Colon (tissue), 2 donors: ENCODE measurements around the gene ISM1.

Experiments
- FAIRE-seq: peaks from 2 replicates; lab custom pipeline; 2012; peaks lifted over from hg19 to GRCh38; lab: Jason Lieb, UNC
- donor health status: control.
- donor health status: control.

The ISM1 gene

DNA sequence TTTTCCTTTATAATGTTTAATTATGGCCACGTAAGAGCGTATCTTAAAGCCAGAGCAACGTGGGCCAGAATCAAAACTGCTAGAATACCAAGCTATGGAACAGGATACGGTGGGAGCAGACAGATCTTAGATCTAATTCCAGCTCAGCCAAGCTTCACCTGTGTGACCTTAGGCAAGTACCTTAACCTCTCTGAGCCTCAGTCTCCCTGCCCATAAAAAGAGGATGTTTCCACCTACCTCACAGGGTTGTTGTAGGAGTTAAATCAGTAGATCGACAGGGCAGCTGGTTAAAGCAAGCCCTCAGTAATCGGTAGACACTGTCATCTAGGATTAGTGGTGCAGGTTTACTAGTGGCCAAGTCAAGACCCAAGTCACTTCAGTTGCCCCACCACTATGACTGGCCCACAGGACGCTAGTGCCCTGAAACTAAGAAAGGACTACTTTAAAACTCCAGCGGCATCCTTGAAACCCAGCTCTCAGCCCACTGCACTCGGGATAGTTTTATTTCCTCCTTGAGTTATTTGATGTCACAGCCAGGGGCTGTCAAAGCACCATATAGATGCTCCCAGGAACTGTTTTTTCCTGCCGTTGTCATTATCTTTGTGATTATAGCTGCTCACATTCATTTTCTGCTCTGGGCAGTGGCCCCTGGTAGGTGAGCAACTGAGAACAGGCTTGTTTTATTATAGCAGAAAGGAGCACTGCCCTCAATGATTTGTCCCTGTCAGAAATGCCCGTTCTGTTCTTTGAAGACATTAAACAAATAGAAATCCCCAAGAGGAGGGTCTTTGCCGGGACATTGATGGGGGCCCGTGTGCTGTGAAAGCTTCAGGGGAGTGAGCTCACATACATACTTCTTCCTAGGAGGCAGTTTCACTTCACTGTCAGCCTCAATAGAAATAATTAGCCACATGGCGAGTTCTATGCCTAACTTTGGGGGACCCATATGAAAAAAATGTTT is 63.1 kb downstream of the ISM1 start:
- FAIRE-seq, result no peak

DNA sequence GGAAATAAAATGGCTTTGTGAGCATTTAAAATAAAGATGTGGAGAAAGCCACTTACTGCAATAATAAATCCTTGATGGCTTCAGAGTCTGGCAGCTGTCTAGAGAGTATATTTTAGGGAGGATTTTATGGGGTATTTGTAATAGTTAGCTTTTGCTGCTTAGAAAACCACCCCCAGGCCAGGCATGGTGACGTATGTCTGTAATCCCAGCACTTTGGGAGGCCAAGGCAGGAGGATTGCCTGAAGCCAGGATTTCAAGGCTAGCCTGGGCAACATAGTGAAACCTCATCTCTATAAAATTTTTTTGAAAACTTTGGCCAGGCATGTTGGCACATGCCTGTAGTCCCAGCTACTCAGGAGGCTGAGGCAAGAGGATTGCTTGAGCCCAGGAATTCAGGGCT is 63.8 kb downstream of the ISM1 start:
- FAIRE-seq, result no peak

DNA sequence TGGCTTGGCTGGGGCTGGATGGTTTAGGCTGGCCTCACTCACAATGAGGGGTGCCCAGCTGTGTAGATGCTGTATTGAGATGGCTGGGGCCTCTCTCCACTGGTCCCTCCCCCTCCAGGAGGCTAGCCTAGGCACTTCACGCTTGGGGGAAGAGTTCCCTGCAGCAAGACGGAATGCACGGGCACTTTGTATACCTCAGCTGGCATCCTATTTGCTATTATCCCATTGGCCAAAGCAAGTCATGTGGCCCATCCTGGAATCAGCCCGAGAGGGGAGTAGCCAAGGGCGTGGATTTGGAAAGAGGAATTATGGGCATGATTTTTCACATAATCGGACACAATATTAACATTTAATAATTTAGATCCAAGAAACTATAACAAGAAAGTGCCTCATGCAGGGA is 64.3 kb downstream of the ISM1 start:
- FAIRE-seq, result no peak

DNA sequence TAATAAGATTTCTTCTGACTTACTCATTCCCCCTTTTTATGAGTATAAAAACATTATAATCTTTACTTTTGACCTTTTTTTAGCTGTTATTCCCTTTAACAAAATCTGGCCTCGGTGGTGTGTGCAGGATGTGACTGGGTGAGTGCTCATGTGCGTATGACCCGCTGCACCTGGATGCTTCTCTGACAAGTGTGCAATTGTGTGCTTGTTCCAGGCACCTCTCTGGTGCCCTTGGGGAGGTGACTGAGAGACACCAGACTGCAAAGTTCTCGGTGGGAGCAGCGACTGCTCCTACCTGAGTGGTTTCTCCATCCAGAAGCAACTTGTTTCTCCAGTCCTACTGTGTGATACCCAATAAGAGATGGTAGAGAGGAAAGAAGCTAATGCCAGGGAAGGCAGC is 65.0 kb downstream of the ISM1 start:
- FAIRE-seq, result no peak

DNA sequence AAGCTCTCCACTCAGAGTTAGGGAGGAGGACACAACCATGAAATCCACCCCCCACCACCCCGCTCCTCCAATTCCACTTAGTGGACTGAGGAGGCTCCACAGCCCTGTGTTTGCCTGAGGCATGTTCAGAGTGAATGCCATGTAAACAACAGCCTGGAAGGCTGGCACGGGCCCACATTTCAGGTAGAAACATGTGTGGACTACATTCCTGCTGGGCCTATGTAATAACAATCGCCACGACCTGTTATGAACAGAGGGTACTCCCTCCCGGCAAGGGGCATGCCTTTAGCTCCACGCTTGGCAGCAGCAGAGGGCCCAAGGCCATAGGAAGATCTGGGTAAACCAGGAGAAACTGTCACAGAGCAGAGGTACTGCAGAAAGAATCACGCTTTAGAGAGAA is 65.5 kb downstream of the ISM1 start:
- FAIRE-seq, result no peak

DNA sequence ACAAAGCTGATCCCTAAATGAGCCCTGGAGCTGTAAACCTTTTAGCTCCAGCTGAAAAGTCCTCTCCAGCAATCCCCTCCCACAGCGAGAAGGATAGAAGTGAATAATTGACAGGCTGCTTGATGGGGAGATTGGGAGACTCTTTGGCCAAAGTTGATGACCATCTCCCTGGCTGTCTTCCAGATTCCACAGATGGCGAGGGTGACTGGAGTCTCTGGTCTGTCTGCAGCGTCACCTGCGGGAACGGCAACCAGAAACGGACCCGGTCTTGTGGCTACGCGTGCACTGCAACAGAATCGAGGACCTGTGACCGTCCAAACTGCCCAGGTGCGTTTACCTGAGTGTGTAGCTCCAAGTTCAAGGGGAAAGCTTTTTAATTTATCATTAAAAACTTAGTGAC is 67.3 kb downstream of the ISM1 start:
- FAIRE-seq, result no peak

DNA sequence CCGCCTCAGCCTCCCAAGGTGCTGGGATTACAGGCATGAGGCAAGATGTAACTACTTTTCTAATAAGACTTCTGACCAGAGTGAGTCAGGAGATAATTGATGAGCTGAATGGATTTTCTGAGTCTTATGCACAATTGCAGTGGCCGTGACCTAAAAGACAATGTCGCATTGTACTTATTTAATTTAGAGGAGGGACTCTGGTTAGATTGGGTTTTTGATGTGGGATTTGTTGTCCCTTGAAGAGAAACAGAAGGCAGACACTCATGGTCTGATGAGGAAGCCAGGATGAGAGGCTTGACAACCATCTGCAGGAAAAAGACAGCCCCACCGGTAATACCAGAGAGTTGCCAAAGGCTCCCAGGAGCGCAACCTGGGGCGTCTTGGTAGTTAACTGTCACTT is 68.0 kb downstream of the ISM1 start:
- no peak for FAIRE-seq

DNA sequence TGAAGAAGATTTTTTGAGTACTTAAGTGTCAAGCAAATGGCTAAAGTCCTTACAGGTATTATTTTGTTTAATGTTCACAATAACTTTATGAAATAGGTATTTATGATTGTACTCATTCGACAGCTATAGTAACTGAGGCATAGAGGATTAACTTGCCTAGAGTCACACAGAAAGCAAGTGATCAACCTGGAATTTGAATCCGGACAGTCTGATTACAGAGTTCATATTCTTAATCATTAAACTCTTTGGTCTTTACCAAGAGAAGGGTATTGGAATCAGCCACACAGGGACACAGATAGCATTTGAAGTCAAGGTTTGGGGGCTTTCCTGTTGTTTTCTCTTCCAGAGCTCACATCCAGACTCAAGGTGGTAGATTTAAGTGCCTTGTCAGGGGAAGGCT is 69.7 kb downstream of the ISM1 start:
- FAIRE-seq, result no peak

DNA sequence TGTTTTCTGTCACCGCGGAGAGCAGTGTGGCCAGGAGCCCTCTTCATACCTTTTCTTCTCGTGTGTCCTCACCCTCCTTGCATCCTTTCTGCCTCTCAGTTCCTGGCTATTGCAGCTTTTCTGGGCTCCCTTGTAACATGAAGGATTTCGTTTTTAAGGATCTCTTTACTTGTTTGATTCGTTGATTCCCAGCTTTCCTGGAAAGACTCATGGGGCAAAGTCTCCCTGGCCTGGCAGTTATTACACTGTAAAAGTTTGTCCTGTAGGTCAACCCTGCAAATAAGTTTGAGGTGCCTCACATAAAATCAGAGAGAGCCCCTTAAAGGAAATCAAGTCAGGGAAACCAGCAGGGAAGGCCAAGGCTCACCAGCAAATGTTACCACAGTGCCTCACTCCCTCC is 70.1 kb downstream of the ISM1 start:
- FAIRE-seq, result no peak

DNA sequence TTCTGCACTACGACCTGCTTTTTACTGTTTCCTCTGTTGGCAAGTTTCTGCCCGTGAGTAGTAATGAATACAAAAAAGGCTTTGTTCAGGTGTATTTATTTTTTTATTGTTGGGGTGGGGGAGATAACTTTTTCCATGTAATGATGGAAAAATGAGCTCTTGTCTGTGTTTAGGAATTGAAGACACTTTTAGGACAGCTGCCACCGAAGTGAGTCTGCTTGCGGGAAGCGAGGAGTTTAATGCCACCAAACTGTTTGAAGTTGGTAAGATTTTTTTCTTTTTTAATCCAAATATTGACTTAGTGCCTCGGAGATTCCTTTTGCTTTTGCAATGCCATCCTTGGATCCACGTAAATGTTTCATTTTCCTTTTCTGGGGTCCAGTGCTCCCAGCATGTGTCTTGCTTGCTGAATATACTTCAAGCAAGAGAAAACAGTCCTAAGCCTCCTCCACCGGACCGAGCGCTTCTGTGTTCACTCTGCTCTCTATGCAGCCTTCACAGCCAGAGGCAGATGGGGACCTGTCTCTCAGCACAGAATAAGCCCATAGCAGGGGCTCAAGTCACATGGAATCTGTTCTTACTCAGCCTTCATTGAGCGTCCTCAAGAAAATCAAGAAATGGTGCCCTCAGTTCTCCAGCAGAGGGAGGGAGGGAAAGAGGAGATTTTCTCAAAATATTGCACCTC is 71.3 kb downstream of the ISM1 start:
- FAIRE-seq, result no peak

DNA sequence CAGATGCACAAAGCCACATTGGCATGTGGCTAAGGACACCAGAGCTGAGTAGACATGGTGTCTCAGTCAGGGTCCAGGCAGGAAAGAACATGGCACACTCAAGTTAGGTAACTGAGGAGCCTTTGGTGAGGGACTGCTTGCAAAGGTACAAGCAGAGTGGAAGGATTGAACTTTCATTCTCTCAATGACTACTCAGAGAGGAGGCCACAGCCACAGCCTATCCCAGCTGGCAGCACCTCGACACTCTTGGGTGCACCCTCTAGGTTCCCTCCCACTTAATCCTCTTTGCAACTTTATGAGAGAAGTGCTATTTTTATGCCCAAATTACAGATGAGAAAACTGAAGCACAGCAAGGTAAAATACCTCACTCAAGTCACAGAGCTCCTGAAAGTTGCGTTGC is 73.4 kb downstream of the ISM1 start:
- FAIRE-seq, result no peak

DNA sequence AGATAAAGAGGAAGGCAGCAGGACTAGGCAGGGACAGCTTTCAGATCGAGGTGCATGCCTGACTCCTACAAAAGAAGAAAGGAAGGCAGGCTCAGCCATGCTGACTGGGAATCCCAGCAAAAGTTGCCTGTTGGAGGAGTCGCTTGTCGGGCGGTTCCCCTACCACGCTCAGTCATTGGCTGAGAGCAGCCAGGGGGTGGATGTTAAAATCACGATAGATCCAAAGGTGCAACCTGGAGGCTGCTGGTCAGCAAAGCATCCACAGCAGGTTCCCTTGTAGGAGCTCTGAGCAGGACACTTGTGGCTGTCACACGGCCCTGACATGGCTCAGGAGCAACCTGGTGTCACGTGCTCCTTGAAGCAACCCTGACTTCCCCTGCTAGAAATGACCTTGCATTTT is 74.6 kb downstream of the ISM1 start:
- no peak for FAIRE-seq

DNA sequence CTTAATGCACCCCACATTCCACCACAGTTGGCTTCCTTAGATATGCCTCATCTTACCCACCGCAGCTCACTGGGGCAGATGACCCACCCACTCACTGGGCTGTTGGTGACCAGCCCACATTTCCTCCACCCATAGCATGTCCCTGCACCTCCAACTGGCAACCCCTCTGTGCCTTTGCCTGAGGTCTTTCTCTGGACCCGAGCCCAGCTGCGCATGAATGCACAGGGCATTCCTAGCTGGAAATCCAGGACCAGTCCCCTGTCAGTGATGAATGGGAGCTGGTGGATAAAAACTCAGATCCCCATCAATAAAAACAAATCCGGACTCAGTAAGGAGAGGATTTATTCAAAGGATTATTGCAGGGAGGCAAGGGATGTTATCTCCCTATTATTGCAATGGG is 75.0 kb downstream of the ISM1 start:
- no peak for FAIRE-seq

DNA sequence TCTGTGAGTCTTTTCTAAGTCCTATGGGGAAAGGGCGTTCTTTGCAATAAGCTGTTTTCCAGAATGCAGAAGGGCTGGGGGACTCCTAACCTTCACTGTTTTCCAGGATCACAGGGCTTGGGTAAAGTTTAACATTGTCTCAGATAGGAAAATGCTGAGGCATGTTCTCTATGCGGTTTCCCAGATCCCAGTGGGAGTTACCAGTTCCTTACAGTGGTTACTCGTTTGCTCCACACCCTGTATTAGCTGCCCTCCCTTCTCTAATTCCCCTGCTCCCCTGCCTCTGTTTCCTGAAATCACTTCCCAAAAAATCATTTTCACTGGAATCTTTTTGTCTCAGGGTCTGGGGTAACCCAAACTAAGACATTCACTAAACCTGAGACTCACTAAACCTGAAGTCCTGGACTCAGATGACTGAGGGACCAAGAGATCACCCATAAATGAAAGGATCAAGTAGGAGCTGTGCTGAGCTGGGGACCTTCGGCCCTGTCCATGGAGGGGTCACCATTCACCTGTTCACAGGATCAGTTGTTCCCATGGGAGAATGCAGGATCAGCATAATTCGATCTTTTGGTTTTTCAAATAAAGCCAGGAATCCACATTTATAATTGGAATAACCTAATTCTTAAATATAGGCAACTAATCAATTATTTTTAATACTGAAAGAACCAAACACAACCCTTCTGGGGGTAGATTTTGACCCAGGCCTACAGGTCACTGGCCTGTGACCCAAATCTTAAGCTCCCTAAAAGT is 76.2 kb downstream of the ISM1 start:
- FAIRE-seq, result no peak

DNA sequence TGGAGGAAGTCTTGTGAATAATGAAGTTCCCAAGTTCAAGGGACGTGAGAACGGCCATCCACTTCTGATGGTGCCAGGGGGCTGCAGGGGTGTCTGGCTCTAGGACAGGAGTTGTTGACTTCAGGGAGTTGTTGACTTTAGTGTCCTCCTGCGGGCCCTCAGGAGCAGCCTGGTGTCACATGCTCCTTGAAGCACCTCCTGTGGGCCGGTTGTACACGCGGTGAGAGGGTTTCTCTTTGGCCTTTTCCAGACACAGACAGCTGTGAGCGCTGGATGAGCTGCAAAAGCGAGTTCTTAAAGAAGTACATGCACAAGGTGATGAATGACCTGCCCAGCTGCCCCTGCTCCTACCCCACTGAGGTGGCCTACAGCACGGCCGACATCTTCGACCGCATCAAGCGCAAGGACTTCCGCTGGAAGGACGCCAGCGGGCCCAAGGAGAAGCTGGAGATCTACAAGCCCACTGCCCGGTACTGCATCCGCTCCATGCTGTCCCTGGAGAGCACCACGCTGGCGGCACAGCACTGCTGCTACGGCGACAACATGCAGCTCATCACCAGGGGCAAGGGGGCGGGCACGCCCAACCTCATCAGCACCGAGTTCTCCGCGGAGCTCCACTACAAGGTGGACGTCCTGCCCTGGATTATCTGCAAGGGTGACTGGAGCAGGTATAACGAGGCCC is 77.8 kb downstream of the ISM1 start:
- FAIRE-seq, result no peak

DNA sequence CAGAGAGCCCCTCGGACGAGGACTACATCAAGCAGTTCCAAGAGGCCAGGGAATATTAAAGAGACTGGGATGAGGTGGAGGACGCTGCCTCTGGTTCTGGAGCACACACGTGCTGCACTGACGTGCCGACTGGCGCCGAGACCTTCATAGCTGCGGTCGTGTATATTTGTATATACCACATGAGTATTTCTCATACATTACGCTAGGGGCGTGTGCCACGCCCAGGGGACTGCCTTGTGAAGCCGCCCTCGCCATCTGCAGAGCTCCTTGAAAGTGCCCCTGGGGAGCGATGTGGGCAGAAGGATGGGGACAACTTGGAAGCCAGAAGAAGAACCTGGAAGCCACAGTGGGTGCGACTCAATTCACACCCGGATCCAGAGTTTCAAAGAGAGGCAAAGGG is 78.3 kb downstream of the ISM1 start:
- FAIRE-seq, result no peak

DNA sequence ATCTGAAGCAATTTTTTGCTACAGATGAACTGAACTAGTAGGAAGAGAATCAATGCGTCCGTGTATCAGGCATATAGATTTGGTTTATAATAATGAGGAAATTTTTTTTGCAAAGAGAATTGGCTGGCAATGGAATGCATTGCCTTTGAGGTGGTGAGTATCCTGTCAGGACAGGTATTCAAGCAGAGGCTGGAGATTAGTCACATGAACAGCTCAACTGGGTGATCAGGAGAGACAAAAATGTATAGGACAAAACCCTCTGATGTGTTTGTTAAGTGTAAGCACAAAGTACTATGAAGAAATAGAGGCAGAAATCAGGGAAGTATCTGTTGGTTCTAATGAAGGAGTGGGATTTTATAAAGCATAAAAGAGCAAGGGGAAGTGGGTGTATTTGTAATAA is 80.5 kb downstream of the ISM1 start:
- FAIRE-seq, result no peak

DNA sequence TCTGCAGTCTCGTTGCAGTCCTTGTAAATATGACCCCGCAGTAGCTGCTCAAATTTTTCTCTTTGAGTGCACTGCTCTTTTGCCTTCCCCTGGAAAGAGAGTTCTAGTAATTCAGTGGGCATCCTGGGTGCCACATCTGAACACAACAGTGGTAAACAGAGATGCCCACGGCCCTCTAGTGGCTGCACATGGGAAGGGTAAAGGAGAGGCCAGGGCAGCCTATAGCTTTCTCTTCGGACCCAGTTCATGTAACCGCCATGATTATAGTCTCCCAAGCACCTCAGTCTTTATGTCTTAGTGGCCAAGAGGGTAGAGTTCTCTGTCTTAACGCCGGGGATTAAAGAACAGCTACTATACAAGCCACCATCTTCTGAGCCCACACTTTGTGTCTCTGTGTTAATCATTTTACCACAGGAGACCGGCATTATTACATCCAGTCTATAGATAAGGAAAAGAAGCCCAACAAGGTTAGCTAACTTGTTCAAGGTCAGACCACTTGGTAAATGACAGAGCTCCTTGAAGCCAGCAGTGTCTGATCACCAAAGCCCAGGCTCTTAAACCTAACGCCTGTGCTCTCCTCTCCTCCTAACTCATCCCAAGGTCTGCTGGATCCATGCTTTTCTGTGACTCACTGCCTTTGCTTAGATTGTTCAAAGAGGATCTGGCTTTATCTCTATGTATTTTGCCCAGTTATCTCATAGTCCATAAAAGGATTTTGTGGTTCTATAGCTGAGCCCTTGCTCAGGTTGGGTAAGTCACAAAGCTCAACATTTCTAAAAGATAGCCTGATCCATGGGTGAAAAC is 81.8 kb downstream of the ISM1 start:
- FAIRE-seq, result no peak

DNA sequence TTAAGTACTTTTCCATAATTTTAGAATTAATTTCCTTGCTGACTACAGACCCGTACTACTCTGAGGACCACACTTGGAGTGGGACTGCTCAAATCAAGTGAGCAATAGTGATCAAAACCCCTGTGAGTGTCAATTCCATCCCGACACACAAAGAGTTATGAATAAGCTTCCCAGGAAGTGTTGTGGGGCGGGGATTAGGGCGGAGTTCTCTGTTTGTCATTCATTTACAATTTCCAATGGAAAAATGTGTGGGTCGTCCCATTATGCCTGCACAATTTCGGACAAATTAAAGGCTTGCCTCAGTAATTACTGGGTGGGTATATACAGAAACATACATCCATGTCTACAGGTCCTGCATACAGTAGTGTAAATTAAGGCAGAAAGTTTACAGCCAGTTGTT is 84.2 kb downstream of the ISM1 start:
- no peak for FAIRE-seq

DNA sequence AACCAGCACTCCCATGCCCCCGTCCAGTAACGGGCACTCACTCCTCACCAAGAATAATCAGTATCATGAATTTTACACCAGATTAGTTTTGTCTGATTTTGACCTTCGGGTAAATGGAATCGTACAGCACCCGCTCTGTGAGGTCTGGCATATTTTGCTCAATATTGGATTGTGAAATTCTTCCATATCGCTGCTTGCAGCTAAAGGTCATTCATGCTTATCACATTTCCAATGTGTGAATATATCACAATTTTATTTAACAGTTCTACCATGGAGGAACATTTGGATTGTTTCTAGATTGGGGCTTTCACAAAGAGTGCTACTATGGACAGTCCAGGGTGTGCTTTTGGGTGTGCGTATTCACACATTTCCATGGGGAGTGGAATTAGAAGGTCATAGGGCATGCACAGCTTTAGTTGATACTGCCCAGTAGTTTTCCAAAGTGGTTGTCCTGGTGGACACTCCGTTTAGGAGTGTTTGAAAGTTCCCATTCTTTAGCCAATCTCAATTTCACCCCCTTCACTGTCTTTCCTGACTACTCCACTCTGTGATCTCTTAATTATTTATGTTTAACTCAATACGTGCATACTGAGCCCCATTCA is 86.6 kb downstream of the ISM1 start:
- no peak for FAIRE-seq

DNA sequence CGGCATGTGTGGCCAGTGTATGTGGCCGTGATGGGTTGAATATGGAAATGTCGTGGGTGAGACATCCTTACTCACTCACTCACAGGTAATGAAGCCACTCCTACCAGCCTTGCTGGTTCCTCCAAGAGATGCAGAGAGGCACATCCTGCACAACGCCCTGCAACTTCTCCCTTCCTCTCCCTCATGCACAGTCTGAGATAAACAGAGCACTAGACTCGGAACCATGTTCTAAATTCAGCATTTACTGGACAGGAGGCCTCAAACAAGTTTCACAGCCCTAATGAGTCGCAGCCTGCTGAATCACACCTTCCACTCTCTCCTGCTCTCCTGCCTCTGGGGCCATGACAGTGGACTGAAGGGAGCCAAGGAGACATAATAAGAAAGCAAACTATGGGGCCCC is 91.2 kb downstream of the ISM1 start:
- no peak for FAIRE-seq
